Lower lobe of right lung (tissue), 2 donors: Measurements from ENCODE around the gene OR6N1. TPM values are rescaled to one million over a fixed set of nuclear protein-coding genes. Genes with fewer than 3 reads are reported as not detected.

Experiments used
- ATAC-seq, 2 donors: fragments of 200-7000 bp; cut with Tn5 transposase; one replicate each; pipeline ENCODE4 v1.9.1; 2020 to 2022; ENCODE audit warnings: mild to moderate bottlenecking in 2 of 2, moderate library complexity in 2 of 2
- DNase-seq: peaks from one replicate; pipeline ENCODE4 v3.0.0-alpha.2; 2020
- H3K27ac ChIP-seq: fragments of 200-600 bp; one replicate; pipeline ENCODE4 v1.8.0; 2022
- H3K27me3 ChIP-seq: fragments of 200-600 bp; one replicate; pipeline ENCODE4 v1.8.0; 2022; ENCODE audit warnings: low read depth
- H3K36me3 ChIP-seq: fragments of 200-600 bp; one replicate; pipeline ENCODE4 v1.8.0; 2022; ENCODE audit warnings: mild to moderate bottlenecking
- H3K4me1 ChIP-seq: fragments of 200-600 bp; one replicate; pipeline ENCODE4 v1.8.0; 2022
- H3K4me3 ChIP-seq: fragments of 200-600 bp; one replicate; pipeline ENCODE4 v1.8.0; 2022; ENCODE audit warnings: mild to moderate bottlenecking
- H3K9me3 ChIP-seq: fragments of 200-600 bp; one replicate; pipeline ENCODE4 v1.8.0; 2022
- CTCF ChIP-seq: fragments of 200-600 bp; IDR thresholded peaks from one replicate; pipeline ENCODE4 v1.8.0; 2022; ENCODE audit warnings: antibody characterized with exemption, mild to moderate bottlenecking
- intact Hi-C: fragments of 100-400 bp; cut with DNase I; formaldehyde crosslinking; loops from one replicate; pipeline ENCODE4 v1.11.0; 2022
- total RNA-seq: library from RNA; stranded (reverse); fragmentation: NEBNext Ultra II Directional; extraction: Animal tissue kit (Norgen Biotek cat#: 25700); gene quantifications from one replicate; pipeline ENCODE4 v1.2.1, GENCODE V29; 2021
- donor health status: DM: no; HTN: yes; CAD: no; lungs with severe emphysema.

OR6N1 gene
- total RNA-seq, 1 donor from 2014 or later: 2.3 TPM

- Histone ChIP-seq H3K4me1 (no peaks in the 10 kb centered on the region), H3K27ac (no peak overlapping the region), H3K4me3 (no peak overlapping the region), H3K36me3 (no peaks in the 10 kb centered on the region), H3K9me3 (no peaks in the 10 kb centered on the region), H3K27me3 (peaks cover 4% of the 10 kb centered on the region)
- no peak for ATAC-seq
- intact Hi-C loops: no loop called here
- no peak for DNase-seq
- TF ChIP-seq CTCF: no peak
Observed at GRCh38 chr1:158752155-158752712, 19.8 kb downstream of the OR6N1 start.

- no peaks in the 10 kb centered on the region for H3K36me3 ChIP-seq
- H3K4me3 ChIP-seq: no peak overlapping the region
- TF ChIP-seq CTCF: no peak
- peak in 1 of 2 donors; percentile 49 for ATAC-seq
- H3K27me3 ChIP-seq: no peaks in the 10 kb centered on the region
- no peaks in the 10 kb centered on the region for H3K4me1 ChIP-seq
- no peaks in the 10 kb centered on the region for H3K9me3 ChIP-seq
- intact Hi-C loops: no loop called here
- H3K27ac ChIP-seq: no peak overlapping the region
- DNase-seq: no peak
Observed at GRCh38 chr1:158735848-158736247, 36.1 kb downstream of the OR6N1 start.

GRCh38 chr1:158732524-158732923 is 39.5 kb downstream of the OR6N1 start:
- no peak overlapping the region for H3K4me3 ChIP-seq
- H3K4me1 ChIP-seq: no peaks in the 10 kb centered on the region
- no peaks in the 10 kb centered on the region for H3K9me3 ChIP-seq
- no peak for TF ChIP-seq CTCF
- no peaks in the 10 kb centered on the region for H3K36me3 ChIP-seq
- no peak for DNase-seq
- intact Hi-C loops: no loop called here
- no peaks in the 10 kb centered on the region for H3K27me3 ChIP-seq
- H3K27ac ChIP-seq: no peak overlapping the region
- ATAC-seq: no peak

- Histone ChIP-seq H3K4me3 (no peak overlapping the region), H3K36me3 (no peaks in the 10 kb centered on the region), H3K9me3 (no peaks in the 10 kb centered on the region), H3K4me1 (no peaks in the 10 kb centered on the region), H3K27ac (no peak overlapping the region), H3K27me3 (no peaks in the 10 kb centered on the region)
- TF ChIP-seq CTCF: no peak
- intact Hi-C loops: no loop called here
- ATAC-seq (no peak), DNase-seq (no peak)
Observed at GRCh38 chr1:158731707-158732106, 40.3 kb downstream of the OR6N1 start.

GRCh38 chr1:158730453-158730852 is 41.5 kb downstream of the OR6N1 start:
- H3K36me3 ChIP-seq: no peaks in the 10 kb centered on the region
- intact Hi-C loops: no loop called here
- ATAC-seq (no peak), DNase-seq (no peak)
- H3K4me1 ChIP-seq: no peaks in the 10 kb centered on the region
- no peak for TF ChIP-seq CTCF
- H3K4me3 ChIP-seq: no peak overlapping the region
- H3K9me3 ChIP-seq: no peaks in the 10 kb centered on the region
- H3K27ac ChIP-seq: no peak overlapping the region
- no peaks in the 10 kb centered on the region for H3K27me3 ChIP-seq
